ENCODE results near the gene RNF157. TPM values are rescaled to one million over a fixed set of nuclear protein-coding genes. Genes with fewer than 3 reads are reported as not detected.

Gene RNF157
- total RNA-seq, 1 experiment from 2014 or later, result 4.0 TPM

DNA sequence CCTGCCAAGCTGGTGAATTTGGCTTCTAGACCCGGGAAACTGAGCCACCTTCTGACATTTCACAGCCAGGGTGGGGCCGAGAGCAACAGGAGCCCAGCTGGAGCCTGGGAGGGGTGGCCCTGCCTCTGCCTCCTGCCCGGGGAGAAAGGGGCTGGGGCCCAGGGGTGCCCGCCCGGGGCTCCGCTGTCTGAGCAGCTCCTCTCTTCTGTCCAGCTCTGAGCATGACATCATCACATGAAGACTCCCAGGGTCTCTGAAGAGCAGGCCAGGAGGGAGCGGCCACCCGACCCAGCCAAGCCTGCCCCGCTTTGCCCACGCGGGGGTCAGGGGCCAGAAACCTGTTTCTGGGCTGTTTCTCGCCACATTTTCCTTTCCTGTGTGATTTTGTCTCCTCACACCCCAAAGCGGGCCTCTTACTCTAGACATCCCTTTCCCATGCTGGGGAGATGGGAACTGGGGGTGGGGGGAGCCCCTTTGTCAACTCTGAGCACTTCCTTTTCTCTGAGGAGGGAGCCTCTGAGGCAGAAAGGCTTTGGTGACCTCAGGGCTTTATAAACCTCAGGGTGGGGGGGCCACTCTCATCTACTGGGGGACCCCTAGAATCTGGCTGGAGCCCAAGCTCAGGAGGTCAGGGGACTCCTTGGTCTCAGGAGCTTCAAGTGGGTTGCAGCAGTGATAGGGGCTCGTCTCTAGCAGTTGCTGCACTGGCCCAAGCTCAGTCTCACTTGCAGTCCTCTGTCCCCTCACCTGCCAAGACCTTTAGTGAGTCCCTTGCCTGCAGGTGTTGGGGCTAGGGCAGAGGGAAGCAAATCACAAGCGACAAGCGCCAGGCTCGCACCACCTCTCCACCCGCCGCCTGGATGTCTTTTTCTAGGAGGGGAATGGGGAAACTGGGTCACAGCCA lies 32.5 kb upstream of the RNF157 start:
- in situ Hi-C loops (cut with HindIII; ENCODE audit: low pct_unique_long_range_greater_than_20kb, low sequenced_read_pairs), result no loop called here
- no TSS peak for BruUV-seq (replicated peaks)
- TF ChIP-seq, protein P1, sequence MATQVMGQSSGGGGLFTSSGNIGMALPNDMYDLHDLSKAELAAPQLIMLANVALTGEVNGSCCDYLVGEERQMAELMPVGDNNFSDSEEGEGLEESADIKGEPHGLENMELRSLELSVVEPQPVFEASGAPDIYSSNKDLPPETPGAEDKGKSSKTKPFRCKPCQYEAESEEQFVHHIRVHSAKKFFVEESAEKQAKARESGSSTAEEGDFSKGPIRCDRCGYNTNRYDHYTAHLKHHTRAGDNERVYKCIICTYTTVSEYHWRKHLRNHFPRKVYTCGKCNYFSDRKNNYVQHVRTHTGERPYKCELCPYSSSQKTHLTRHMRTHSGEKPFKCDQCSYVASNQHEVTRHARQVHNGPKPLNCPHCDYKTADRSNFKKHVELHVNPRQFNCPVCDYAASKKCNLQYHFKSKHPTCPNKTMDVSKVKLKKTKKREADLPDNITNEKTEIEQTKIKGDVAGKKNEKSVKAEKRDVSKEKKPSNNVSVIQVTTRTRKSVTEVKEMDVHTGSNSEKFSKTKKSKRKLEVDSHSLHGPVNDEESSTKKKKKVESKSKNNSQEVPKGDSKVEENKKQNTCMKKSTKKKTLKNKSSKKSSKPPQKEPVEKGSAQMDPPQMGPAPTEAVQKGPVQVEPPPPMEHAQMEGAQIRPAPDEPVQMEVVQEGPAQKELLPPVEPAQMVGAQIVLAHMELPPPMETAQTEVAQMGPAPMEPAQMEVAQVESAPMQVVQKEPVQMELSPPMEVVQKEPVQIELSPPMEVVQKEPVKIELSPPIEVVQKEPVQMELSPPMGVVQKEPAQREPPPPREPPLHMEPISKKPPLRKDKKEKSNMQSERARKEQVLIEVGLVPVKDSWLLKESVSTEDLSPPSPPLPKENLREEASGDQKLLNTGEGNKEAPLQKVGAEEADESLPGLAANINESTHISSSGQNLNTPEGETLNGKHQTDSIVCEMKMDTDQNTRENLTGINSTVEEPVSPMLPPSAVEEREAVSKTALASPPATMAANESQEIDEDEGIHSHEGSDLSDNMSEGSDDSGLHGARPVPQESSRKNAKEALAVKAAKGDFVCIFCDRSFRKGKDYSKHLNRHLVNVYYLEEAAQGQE (IDR thresholded peaks at IDR 0.05; ENCODE audit: insufficient read depth in 1 of 2, low read depth in 2 of 2, low read length in 1 of 2), result no peak
- no peak for TF ChIP-seq POLR2AphosphoS5 (IDR thresholded peaks at IDR 0.05; ENCODE audit: low read depth, low read length)
- no peak for TF ChIP-seq SIN3A (IDR thresholded peaks at IDR 0.05; ENCODE audit: borderline replicate concordance, insufficient read depth, low read depth, low read length)
- no peak for TF ChIP-seq TCF7L2 (IDR thresholded peaks at IDR 0.05; ENCODE audit: low read depth, low read length)
- Histone ChIP-seq H3K4me3 (ENCODE audit: low read depth in 2 of 2, low read length in 2 of 2) (no peak overlapping the region), H3K9me3 (ENCODE audit: control insufficient read depth, insufficient read depth, low read depth, low read length) (no peaks in the 10 kb centered on the region), H3K36me3 (ENCODE audit: control insufficient read depth, insufficient read depth, low read length) (no peaks in the 10 kb centered on the region), H3K27ac (ENCODE audit: low read length) (no peak overlapping the region), H3K27me3 (ENCODE audit: control insufficient read depth, insufficient read depth, low read length) (no peaks in the 10 kb centered on the region), H3K4me1 (ENCODE audit: control insufficient read depth, insufficient read depth, low read length) (peaks cover 36% of the 10 kb centered on the region)
- no peak for ATAC-seq
- CTCF ChIA-PET, result no interaction called here
- no peak for DNase-seq (ENCODE audit: low read depth, low spot score)
- POLR2A ChIA-PET, result interaction anchor here (0.6 kb wide), 1 partner anchor 13 kb away, joined by 4 read pairs; no protein-coding TSS in a partner anchor
- intact Hi-C loops (cut with micrococcal nuclease; ENCODE audit: unreplicated experiment), result no loop called here

DNA sequence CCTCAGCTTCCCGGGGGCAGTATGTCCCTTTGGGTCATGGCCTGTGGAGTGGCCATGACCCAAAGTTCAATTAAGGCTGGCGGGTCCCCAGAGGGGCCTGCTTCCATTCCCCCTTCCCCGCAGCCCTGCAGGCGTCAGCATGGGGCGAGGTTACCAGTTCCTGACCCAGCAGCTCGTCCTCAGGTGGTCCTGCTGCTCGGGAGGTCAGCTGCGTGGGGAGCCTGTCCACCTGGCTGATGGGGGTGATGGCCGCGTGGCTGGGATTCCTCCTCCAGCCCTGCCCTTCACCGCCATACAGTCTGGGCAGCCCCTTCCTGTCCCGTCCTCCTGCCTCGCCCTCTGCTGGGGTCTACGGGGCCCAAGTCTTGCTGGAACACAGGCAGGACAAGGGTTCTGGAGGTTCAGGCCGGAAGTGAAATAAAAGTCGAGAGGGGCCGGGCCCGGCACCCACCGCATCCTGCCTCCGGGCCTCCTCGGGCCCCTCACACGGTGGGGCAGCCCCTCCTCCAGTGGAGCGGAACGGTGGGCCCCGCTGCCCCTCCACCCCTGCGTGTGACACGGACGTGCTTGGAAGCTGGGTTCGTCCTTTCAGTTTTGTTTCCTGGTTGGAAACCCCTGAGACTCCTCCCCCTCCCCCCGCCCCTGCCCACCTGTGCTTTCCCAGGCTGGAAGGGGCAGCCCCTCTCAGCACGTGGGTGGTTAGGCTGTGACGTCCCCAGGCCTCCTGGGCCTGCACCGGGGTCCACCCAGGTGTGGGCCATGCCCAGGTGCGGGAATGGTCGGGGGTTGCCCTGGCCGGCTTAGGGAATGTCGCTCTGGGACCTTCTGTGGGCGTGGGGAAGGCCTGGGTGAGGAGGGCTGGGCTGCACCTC lies 31.6 kb upstream of the RNF157 start:
- no peak for DNase-seq (ENCODE audit: low read depth, low spot score)
- H3K27ac ChIP-seq (ENCODE audit: low read length), result no peak overlapping the region
- H3K4me1 ChIP-seq (ENCODE audit: control insufficient read depth, insufficient read depth, low read length), result peaks cover 40% of the 10 kb centered on the region
- no TSS peak for BruUV-seq (replicated peaks)
- H3K9me3 ChIP-seq (ENCODE audit: control insufficient read depth, insufficient read depth, low read depth, low read length), result no peaks in the 10 kb centered on the region
- intact Hi-C loops (cut with micrococcal nuclease; ENCODE audit: unreplicated experiment) (no loop called here), in situ Hi-C loops (cut with HindIII; ENCODE audit: low pct_unique_long_range_greater_than_20kb, low sequenced_read_pairs) (no loop called here)
- CTCF ChIA-PET, result no interaction called here
- TF ChIP-seq TCF7L2 (IDR thresholded peaks at IDR 0.05; ENCODE audit: low read depth, low read length), result no peak
- TF ChIP-seq, protein P1 (IDR thresholded peaks at IDR 0.05; ENCODE audit: insufficient read depth in 1 of 2, low read depth in 2 of 2, low read length in 1 of 2), result no peak
- TF ChIP-seq POLR2AphosphoS5 (IDR thresholded peaks at IDR 0.05; ENCODE audit: low read depth, low read length), result no peak
- no peak for TF ChIP-seq SIN3A (IDR thresholded peaks at IDR 0.05; ENCODE audit: borderline replicate concordance, insufficient read depth, low read depth, low read length)
- TF ChIP-seq, protein P2, sequence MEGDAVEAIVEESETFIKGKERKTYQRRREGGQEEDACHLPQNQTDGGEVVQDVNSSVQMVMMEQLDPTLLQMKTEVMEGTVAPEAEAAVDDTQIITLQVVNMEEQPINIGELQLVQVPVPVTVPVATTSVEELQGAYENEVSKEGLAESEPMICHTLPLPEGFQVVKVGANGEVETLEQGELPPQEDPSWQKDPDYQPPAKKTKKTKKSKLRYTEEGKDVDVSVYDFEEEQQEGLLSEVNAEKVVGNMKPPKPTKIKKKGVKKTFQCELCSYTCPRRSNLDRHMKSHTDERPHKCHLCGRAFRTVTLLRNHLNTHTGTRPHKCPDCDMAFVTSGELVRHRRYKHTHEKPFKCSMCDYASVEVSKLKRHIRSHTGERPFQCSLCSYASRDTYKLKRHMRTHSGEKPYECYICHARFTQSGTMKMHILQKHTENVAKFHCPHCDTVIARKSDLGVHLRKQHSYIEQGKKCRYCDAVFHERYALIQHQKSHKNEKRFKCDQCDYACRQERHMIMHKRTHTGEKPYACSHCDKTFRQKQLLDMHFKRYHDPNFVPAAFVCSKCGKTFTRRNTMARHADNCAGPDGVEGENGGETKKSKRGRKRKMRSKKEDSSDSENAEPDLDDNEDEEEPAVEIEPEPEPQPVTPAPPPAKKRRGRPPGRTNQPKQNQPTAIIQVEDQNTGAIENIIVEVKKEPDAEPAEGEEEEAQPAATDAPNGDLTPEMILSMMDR (IDR thresholded peaks at IDR 0.05), result no peak
- ATAC-seq, result no peak
- H3K27me3 ChIP-seq (ENCODE audit: control insufficient read depth, insufficient read depth, low read length), result no peaks in the 10 kb centered on the region
- no peak overlapping the region for H3K4me3 ChIP-seq (ENCODE audit: low read depth in 2 of 2, low read length in 2 of 2)
- no peaks in the 10 kb centered on the region for H3K36me3 ChIP-seq (ENCODE audit: control insufficient read depth, insufficient read depth, low read length)
- POLR2A ChIA-PET, result no interaction called here

Measured in Panc1 (cell line).